Erythroblast (primary cell): Measurements from ENCODE around the gene KIF14.

ENCODE experiments used
- GATA1 ChIP-seq: IDR thresholded peaks from 2 replicates; pipeline ENCODE4 v1.6.1; 2011; ENCODE audit warnings: low read depth, mild to moderate bottlenecking, control low read depth, low read length, moderate library complexity
- POLR2A ChIP-seq: IDR thresholded peaks from 2 replicates; pipeline ENCODE4 v1.6.1; 2011; ENCODE audit warnings: mild to moderate bottlenecking, low read length

DNA sequence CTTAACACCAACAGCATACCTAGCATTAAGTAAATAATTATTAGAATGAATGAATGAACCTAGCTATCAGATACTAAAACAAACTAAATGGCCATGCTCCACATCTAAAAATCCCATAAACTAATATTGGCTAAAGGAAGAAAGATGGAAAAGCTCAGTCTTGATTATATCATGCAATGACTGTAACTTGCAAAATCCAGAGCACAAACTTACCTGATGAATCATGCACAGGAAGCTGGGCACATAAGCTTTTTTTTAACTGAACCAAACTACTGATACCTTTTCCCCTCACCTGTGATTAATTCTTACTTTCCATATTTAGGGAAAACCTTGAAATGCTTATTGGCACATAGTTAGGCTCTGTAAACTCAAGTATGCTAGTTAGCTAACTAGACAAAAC lies 70.2 kb downstream of the KIF14 start:
- no peak for TF ChIP-seq POLR2A
- no peak for TF ChIP-seq GATA1
